GM12801 (cell line): ENCODE results near the gene THSD4.

Experiments
- CTCF ChIP-seq: IDR thresholded peaks from one replicate; pipeline ENCODE4 v1.5.1; 2011; ENCODE audit warnings: control low read depth; ENCODE audit not compliant: insufficient read length; ENCODE audit errors: extremely low read depth

Gene THSD4

GRCh38 chr15:71424765-71425164 lies 309.5 kb downstream of the THSD4 start:
- no peak for TF ChIP-seq CTCF

- no peak for TF ChIP-seq CTCF
These were observed 310.1 kb downstream of the THSD4 start for GRCh38 chr15:71425388-71425787.

GRCh38 chr15:71426792-71427191 lies 311.5 kb downstream of the THSD4 start:
- TF ChIP-seq CTCF: no peak

GRCh38 chr15:71430782-71431181 lies 315.5 kb downstream of the THSD4 start:
- no peak for TF ChIP-seq CTCF

GRCh38 chr15:71431343-71432336 lies 316.4 kb downstream of the THSD4 start:
- no peak for TF ChIP-seq CTCF

- no peak for TF ChIP-seq CTCF
These were observed 318.1 kb downstream of the THSD4 start for GRCh38 chr15:71433402-71433801.

GRCh38 chr15:71434774-71435173 lies 319.5 kb downstream of the THSD4 start:
- TF ChIP-seq CTCF: no peak
